ENCODE results near the gene JARID2. TPM values are rescaled to one million over a fixed set of nuclear protein-coding genes. Genes with fewer than 3 reads are reported as not detected.
A peak's percentile ranks its signal among the peaks of the same experiment; 100 is the strongest.
"Not testable (repeated sequence)": the region's sequence is repeated elsewhere in the genome, so short reads cannot be mapped to it uniquely, and the experiment has no call there.

The JARID2 gene
- polyA plus RNA-seq, 3 donors: 29.0 to 36.4 (median 30.9) TPM

- DNase-seq (ENCODE audit: extremely low read depth in 1 of 11, low read depth in 9 of 11, low spot score in 4 of 11): no peak
These were observed 277.1 kb downstream of the JARID2 start for GRCh38 chr6:15522856-15523529.

DNA sequence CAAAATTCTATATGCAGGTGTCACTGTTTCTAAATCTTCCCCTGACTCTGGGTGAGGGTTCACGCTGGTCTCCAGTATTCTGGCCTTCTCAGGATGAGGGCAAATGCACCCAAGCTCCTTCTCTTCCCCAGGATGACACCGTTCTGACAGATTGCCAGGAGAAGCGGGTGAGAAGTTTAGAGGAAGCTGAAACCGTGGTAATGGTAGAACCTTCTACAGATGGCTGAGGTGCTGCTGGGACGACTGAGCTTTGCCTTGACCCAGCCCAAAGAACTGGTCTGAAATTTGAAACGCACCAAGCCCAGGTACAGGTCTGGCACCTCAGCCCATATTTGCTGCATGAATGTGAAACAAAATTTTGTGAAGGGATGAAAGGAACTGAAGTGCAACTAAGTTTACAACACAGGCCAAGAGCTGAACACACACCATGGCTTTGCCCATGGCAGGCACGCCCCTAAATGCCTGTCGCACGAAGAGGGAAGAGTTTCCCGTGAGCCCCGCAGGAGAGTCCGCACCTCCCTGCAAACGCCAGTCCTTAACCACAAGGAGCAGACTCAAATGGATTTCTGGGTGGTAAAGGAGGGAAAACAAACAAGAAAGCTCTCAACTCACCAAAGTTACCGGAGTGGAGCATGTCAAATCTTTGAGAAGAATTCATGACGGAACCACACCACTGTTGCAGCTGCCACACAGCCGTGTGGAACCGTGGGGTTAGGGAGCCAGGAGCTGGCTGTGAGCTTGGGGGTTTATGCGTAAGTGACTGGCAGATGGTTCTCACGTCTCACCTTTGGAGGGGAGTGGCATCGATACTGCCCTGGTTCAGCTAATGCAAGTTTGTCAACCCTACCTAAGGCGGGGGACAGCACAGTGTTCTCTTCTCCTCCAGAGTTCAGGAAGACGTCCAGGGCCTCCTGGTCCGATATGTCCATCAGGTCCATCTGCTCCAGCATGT lies 278.1 kb downstream of the JARID2 start:
- DNase-seq (ENCODE audit: extremely low read depth in 1 of 11, low read depth in 9 of 11, low spot score in 4 of 11): no peak

GRCh38 chr6:15524861-15525401 lies 279.1 kb downstream of the JARID2 start:
- no peak for DNase-seq (ENCODE audit: extremely low read depth in 1 of 11, low read depth in 9 of 11, low spot score in 4 of 11)

DNA sequence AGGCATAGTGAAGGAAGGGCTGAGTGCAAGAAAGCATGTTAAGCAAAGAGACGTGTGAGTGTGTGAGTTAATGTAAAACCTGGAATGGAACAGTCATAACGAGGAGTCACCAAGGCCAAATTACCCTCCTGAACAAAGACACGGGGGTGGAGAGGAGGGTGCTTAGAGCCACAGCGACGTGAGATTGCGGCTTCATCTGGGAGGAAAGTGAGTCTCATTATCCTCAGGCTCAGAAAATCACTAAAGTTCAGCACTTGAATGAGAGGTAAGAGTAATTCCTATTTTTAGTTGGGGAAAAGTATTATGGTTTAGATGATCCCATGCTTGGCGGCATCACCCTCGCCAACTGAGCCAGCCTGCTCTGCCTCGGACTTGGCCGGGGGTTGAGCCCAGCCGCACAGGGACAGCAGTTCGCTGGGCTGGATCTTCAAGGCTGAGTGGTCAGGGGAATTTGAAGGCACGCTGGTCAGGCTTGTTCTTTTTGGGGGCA lies 280.4 kb downstream of the JARID2 start:
- DNase-seq (ENCODE audit: extremely low read depth in 1 of 11, low read depth in 9 of 11, low spot score in 4 of 11): peak in 1 of 11 donors; percentile 22

GRCh38 chr6:15527838-15528617 lies 282.2 kb downstream of the JARID2 start:
- DNase-seq (ENCODE audit: extremely low read depth in 1 of 11, low read depth in 9 of 11, low spot score in 4 of 11): no peak

DNA sequence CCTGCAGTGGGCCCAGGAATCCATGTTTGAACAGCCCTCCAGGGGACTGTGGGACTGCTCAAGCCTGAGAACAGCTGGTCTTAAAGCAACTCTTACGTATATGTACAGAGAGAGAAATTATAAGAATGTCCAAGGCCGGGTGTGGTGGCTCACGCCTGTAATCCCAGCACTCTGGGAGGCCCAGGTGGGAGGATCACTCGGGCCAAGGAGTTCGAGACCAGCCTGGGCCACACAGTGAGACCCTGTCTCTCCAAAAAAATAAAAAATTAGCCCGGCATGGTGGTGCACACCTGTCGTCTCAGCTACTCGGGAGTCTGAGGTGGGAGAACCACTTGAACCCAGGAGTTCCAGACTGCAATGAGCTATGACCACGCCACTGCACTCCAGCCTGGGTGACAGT lies 283.0 kb downstream of the JARID2 start:
- DNase-seq (ENCODE audit: extremely low read depth in 1 of 11, low read depth in 9 of 11, low spot score in 4 of 11): no peak

- no peak for DNase-seq (ENCODE audit: extremely low read depth in 1 of 11, low read depth in 9 of 11, low spot score in 4 of 11)
These were observed 284.5 kb downstream of the JARID2 start for GRCh38 chr6:15530411-15530810.

- DNase-seq (ENCODE audit: extremely low read depth in 1 of 11, low read depth in 9 of 11, low spot score in 4 of 11): no peak
These were observed 286.1 kb downstream of the JARID2 start for GRCh38 chr6:15531973-15532372.

- DNase-seq (ENCODE audit: extremely low read depth in 1 of 11, low read depth in 9 of 11, low spot score in 4 of 11): no peak
These were observed 287.6 kb downstream of the JARID2 start for GRCh38 chr6:15533379-15534026.

GRCh38 chr6:15534974-15535373 lies 289.1 kb downstream of the JARID2 start:
- DNase-seq (ENCODE audit: extremely low read depth in 1 of 11, low read depth in 9 of 11, low spot score in 4 of 11): no peak

- no peak for DNase-seq (ENCODE audit: extremely low read depth in 1 of 11, low read depth in 9 of 11, low spot score in 4 of 11)
These were observed 289.8 kb downstream of the JARID2 start for GRCh38 chr6:15535495-15536197.

DNA sequence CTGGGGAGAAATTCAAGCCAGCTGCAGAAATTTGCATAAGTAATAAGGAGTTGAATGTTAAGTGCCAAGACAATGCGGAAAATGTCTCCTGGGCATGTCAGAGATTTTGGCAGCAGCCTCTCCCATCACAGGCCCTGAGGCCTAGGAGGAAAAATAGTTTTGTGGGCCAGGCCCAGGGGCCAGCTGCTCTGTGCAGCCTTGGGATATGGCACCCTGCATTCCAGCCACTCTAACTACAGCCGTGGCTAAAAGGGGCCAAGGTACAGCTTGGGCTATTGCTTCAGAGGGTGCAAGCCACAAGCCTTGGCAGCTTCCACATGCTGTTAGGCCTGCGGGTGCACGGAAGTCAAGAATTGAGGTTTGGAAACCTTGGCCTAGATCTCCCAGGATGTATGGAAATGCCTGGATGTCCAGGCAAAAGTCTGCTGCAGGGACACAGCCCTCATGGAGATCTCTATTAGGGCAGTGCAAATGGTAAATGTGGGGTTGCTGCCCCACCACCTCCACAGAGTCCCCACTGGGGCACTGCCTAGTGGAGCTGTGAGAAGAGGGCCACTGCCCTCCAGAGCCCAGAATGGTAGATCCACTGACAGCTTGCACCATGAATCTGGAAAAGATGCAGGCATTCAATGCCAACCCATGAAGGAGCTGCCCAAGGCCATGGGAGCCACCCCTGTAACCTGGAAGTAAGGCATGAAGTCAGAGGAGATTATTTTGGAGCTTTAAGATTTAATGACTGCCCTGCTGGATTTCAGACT lies 290.5 kb downstream of the JARID2 start:
- no peak for DNase-seq (ENCODE audit: extremely low read depth in 1 of 11, low read depth in 9 of 11, low spot score in 4 of 11)

- no peak for DNase-seq (ENCODE audit: extremely low read depth in 1 of 11, low read depth in 9 of 11, low spot score in 4 of 11)
These were observed 292.2 kb downstream of the JARID2 start for GRCh38 chr6:15538106-15538505.

- no peak for DNase-seq (ENCODE audit: extremely low read depth in 1 of 11, low read depth in 9 of 11, low spot score in 4 of 11)
These were observed 293.1 kb downstream of the JARID2 start for GRCh38 chr6:15538766-15539495.

DNA sequence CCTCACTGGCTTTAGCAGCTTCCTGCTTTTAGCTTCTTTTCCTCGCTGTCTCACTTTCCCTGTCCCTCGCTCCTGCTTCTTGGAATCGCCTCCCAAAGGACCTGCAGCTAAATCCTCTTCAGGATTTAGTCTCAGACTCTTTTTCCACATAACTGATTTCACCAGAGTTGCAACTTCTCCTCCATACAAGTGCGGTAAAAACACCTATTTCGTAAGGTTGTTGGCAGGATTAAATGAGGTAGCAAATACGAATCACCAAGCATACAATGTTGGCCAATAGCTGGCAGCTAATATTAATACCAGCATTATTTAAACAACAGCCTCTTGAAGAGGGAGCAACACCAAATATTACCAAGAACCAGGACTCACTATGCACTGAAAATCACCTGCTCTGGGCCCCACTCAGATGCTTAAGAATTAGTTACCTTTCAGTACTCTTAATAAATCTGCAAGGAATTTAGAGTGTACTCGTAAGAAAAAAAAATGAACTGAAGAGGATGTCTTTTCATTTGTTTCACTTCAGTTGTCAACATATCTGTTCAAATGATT lies 293.9 kb downstream of the JARID2 start:
- DNase-seq (ENCODE audit: extremely low read depth in 1 of 11, low read depth in 9 of 11, low spot score in 4 of 11): no peak

DNA sequence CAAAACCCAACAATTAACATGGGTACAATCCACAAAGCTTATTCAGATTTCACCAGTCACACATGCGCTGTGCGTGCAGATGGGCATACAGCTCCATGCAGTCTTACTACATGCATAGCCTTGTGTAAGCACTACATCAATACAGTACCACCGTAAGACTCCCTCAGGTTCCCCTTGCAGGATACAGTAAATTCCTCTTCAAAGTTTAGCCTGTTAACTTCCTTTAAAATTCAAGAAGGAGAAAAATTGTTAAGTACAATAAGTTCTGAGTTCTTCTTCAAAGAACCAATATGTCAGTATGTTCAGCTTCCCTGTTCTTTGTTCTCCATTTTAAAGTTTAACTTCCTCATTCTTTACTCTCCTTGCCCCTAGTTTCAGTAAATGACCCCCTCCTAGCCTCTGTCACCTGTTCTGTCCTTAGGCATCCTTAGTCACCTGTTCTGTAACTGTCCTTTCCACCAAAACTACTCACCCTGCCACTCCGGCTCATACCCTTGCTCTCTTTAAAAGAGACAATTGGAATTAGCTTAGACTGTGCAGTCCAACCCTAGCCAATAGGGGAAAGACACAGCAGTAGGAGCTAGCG lies 297.6 kb downstream of the JARID2 start:
- not testable (repeated sequence) for DNase-seq (ENCODE audit: extremely low read depth in 1 of 11, low read depth in 9 of 11, low spot score in 4 of 11)
